GM12865 (cell line): ENCODE measurements around the gene APCDD1L.

Source experiments
- DNase-seq: peaks from one replicate; pipeline ENCODE4 v3.0.0; 2010; ENCODE audit warnings: low read depth
- H3K4me3 ChIP-seq: 2 replicates; pipeline ENCODE4 v1.5.1; 2011; ENCODE audit warnings: mild to moderate bottlenecking, low read depth, low read length, control low read depth
- CTCF ChIP-seq: IDR thresholded peaks from 2 replicates; pipeline ENCODE4 v1.5.1; 2011; ENCODE audit warnings: low read length, control low read depth, low read depth, inconsistent platforms; ENCODE audit not compliant: insufficient read depth; ENCODE audit errors: missing control alignments

APCDD1L gene

GRCh38 chr20:58497076-58497641, 18.0 kb downstream of the APCDD1L start:
- TF ChIP-seq CTCF: no peak
- no peak overlapping the region for H3K4me3 ChIP-seq
- no peak for DNase-seq

- no peak for TF ChIP-seq CTCF
Observed at GRCh38 chr20:58496429-58496769, 18.8 kb downstream of the APCDD1L start.

GRCh38 chr20:58495623-58496428, 19.4 kb downstream of the APCDD1L start:
- no peak for TF ChIP-seq CTCF
- H3K4me3 ChIP-seq: no peak overlapping the region
- DNase-seq: no peak

More at GRCh38 chr20:58496429-58496769, 18.8 kb downstream of the APCDD1L start:
- H3K4me3 ChIP-seq: no peak overlapping the region
- no peak for DNase-seq

GRCh38 chr20:58494923-58495622, 20.1 kb downstream of the APCDD1L start:
- H3K4me3 ChIP-seq: no peak overlapping the region
- no peak for DNase-seq
- no peak for TF ChIP-seq CTCF

GRCh38 chr20:58492795-58493524, 22.2 kb downstream of the APCDD1L start:
- no peak for DNase-seq
- no peak overlapping the region for H3K4me3 ChIP-seq
- TF ChIP-seq CTCF: no peak

GRCh38 chr20:58492074-58492718, 23.0 kb downstream of the APCDD1L start:
- no peak for DNase-seq
- TF ChIP-seq CTCF: no peak
- H3K4me3 ChIP-seq: no peak overlapping the region
